Measurements from ENCODE around the gene SPTLC1. TPM values are rescaled to one million over a fixed set of nuclear protein-coding genes. Genes with fewer than 3 reads are reported as not detected.

SPTLC1 gene
- total RNA-seq, 1 experiment from 2014 or later, result 58.8 TPM

- no peak for DNase-seq (ENCODE audit: low read depth, low spot score)
- ChIA-PET CTCF (no interaction called here), POLR2A (interaction anchor here (0.6 kb wide), 1 partner anchor 20 kb away, joined by 4 read pairs; no protein-coding TSS in a partner anchor)
- Histone ChIP-seq H3K27me3 (ENCODE audit: control insufficient read depth, insufficient read depth, low read length) (no peaks in the 10 kb centered on the region), H3K27ac (ENCODE audit: low read length) (no peak overlapping the region), H3K36me3 (ENCODE audit: control insufficient read depth, insufficient read depth, low read length) (no peaks in the 10 kb centered on the region; the same call in 1 of the 2 replicates), H3K4me1 (ENCODE audit: control insufficient read depth, insufficient read depth, low read length) (peaks cover 8% of the 10 kb centered on the region; the same call in 1 of the 2 replicates), H3K9me3 (ENCODE audit: control insufficient read depth, insufficient read depth, low read depth, low read length) (no peaks in the 10 kb centered on the region), H3K4me3 (ENCODE audit: low read depth in 2 of 2, low read length in 2 of 2) (no peak overlapping the region)
- no TSS peak for BruUV-seq (replicated peaks)
- in situ Hi-C loops (cut with HindIII; ENCODE audit: low pct_unique_long_range_greater_than_20kb, low sequenced_read_pairs) (no loop called here), intact Hi-C loops (cut with micrococcal nuclease; ENCODE audit: unreplicated experiment) (no loop called here)
- TF ChIP-seq POLR2AphosphoS5 (IDR thresholded peaks at IDR 0.05; ENCODE audit: low read depth, low read length) (no peak), SIN3A (IDR thresholded peaks at IDR 0.05; ENCODE audit: borderline replicate concordance, insufficient read depth, low read depth, low read length) (no peak), REST (IDR thresholded peaks at IDR 0.05; ENCODE audit: insufficient read depth in 1 of 2, low read depth in 2 of 2, low read length in 1 of 2) (no peak), CTCF (IDR thresholded peaks at IDR 0.05) (no peak), TCF7L2 (IDR thresholded peaks at IDR 0.05; ENCODE audit: low read depth, low read length) (no peak)
- ATAC-seq, result no peak
Measured at GRCh38 chr9:92095236-92095635, 20.0 kb downstream of the SPTLC1 start.

- ChIA-PET CTCF (no interaction called here), POLR2A (no interaction called here)
- ATAC-seq (no peak), DNase-seq (ENCODE audit: low read depth, low spot score) (no peak)
- Histone ChIP-seq H3K9me3 (ENCODE audit: control insufficient read depth, insufficient read depth, low read depth, low read length) (no peaks in the 10 kb centered on the region), H3K27ac (ENCODE audit: low read length) (no peak overlapping the region), H3K4me3 (ENCODE audit: low read depth in 2 of 2, low read length in 2 of 2) (no peak overlapping the region), H3K4me1 (ENCODE audit: control insufficient read depth, insufficient read depth, low read length) (peaks cover 8% of the 10 kb centered on the region; the same call in 1 of the 2 replicates), H3K36me3 (ENCODE audit: control insufficient read depth, insufficient read depth, low read length) (no peaks in the 10 kb centered on the region; the same call in 1 of the 2 replicates), H3K27me3 (ENCODE audit: control insufficient read depth, insufficient read depth, low read length) (no peaks in the 10 kb centered on the region)
- BruUV-seq (replicated peaks), result no TSS peak
- TF ChIP-seq SIN3A (IDR thresholded peaks at IDR 0.05; ENCODE audit: borderline replicate concordance, insufficient read depth, low read depth, low read length) (no peak), TCF7L2 (IDR thresholded peaks at IDR 0.05; ENCODE audit: low read depth, low read length) (no peak), REST (IDR thresholded peaks at IDR 0.05; ENCODE audit: insufficient read depth in 1 of 2, low read depth in 2 of 2, low read length in 1 of 2) (no peak), CTCF (IDR thresholded peaks at IDR 0.05) (no peak), POLR2AphosphoS5 (IDR thresholded peaks at IDR 0.05; ENCODE audit: low read depth, low read length) (no peak)
- in situ Hi-C loops (cut with HindIII; ENCODE audit: low pct_unique_long_range_greater_than_20kb, low sequenced_read_pairs), result no loop called here
- intact Hi-C loops (cut with micrococcal nuclease; ENCODE audit: unreplicated experiment), result no loop called here
Measured at GRCh38 chr9:92094655-92095054, 20.6 kb downstream of the SPTLC1 start.

Data from Panc1 (cell line).